Measurements from ENCODE around the gene SCP2.

DNA sequence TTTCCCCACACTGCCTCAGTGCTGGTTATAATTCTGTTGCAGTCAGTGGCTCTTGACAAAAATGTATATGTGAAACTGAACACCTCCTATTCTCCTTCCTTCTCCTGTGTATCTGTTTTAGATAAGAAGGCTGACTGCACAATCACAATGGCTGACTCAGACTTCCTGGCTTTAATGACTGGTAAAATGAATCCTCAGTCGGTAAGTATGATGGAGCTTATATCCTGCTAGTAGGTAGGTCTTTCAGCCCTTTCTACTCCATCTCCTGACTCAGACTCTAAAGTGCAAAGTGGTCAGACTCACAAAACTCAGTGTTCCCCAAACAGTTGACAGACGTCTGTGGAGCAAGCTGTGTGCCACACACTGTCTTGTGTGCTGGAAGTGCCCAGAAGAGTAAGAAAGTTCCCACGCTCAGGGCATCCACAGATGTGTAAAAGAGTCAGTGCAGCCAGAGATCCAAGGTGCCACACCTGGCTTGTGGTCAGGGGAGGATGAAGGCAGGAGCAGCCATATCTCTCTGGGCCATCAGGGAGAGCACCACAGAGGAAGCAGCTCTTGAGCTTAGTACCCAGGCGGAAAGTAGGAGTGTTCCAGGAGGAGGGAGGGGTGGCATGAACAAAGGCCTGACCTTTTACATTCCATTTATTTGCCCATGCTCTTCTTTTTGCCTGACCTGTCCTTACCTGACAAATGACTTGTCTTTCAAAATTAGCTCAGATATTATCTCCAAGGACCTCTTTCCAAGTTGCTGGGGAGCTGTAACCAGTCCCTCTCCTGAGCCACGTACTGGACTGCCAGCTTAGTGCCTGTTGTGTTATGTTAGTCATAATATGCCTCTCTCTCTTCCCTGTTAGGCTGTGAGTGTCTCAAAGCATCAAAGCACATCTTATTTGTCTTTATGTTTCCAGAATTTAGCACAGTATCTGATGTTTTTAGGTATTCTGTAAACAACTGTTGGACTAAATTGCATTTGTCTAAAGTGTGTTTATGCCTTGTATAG, 121.0 kb downstream of the SCP2 start:
- TF ChIP-seq POLR2A (IDR thresholded peaks at IDR 0.05; ENCODE audit: low read length) (no peak), GATA1 (IDR thresholded peaks at IDR 0.05; ENCODE audit: low read depth, low read length) (no peak)
